CD4-positive, alpha-beta T cell treated with Interleukin-17A for 1 hour (primary cell): ENCODE data around the gene SOCS3.
A peak's percentile ranks its signal among the peaks of the same experiment; 100 is the strongest.

Experiments used
- DNase-seq: peaks from one replicate; pipeline ENCODE4 v3.0.0-alpha.2; 2020

Gene SOCS3

GRCh38 chr17:78366109-78366848 is 6.4 kb upstream of the SOCS3 start:
- no peak for DNase-seq

GRCh38 chr17:78365561-78366108 is 5.8 kb upstream of the SOCS3 start:
- no peak for DNase-seq

- DNase-seq = no peak
Measured at GRCh38 chr17:78364436-78365281, 4.8 kb upstream of the SOCS3 start.

- no peak for DNase-seq
Measured at GRCh38 chr17:78362671-78363070, 2.8 kb upstream of the SOCS3 start.

GRCh38 chr17:78362232-78362631 is 2.4 kb upstream of the SOCS3 start:
- DNase-seq = no peak

- DNase-seq = no peak
Measured at GRCh38 chr17:78361225-78361701, 1.4 kb upstream of the SOCS3 start.

GRCh38 chr17:78360371-78361224 is 721 bp upstream of the SOCS3 start:
- peak; percentile 87 for DNase-seq

- DNase-seq = peak; percentile 28
Measured at GRCh38 chr17:78359321-78359996, 418 bp downstream of the SOCS3 start.

GRCh38 chr17:78358538-78359320 is 1.1 kb downstream of the SOCS3 start:
- DNase-seq = no peak

GRCh38 chr17:78357672-78358537 is 2.0 kb downstream of the SOCS3 start:
- no peak for DNase-seq

GRCh38 chr17:78357177-78357586 is 2.7 kb downstream of the SOCS3 start:
- DNase-seq = no peak

GRCh38 chr17:78356101-78356713 is 3.7 kb downstream of the SOCS3 start:
- peak; percentile 96 for DNase-seq

GRCh38 chr17:78355701-78356100 is 4.2 kb downstream of the SOCS3 start:
- no peak for DNase-seq

GRCh38 chr17:78355045-78355641 is 4.7 kb downstream of the SOCS3 start:
- DNase-seq = peak; percentile 59

GRCh38 chr17:78353834-78354233 is 6.0 kb downstream of the SOCS3 start:
- DNase-seq = no peak

GRCh38 chr17:78351449-78352006 is 8.3 kb downstream of the SOCS3 start:
- DNase-seq = no peak

- DNase-seq = no peak
Measured at GRCh38 chr17:78349891-78350642, 9.8 kb downstream of the SOCS3 start.

- DNase-seq = no peak
Measured at GRCh38 chr17:78348055-78348770, 11.7 kb downstream of the SOCS3 start.
